Neuron (in vitro differentiated cells): ENCODE measurements around the gene GPC3.

Source experiments
- H2AFZ ChIP-seq: one replicate; pipeline ENCODE4 v1.6.1; 2013; ENCODE audit warnings: low read depth, mild to moderate bottlenecking, inconsistent platforms, low read length, moderate library complexity
- H3K27me3 ChIP-seq: one replicate; pipeline ENCODE4 v1.6.1; 2013; ENCODE audit warnings: low read length; ENCODE audit not compliant: insufficient read depth
- H3K36me3 ChIP-seq: one replicate; pipeline ENCODE4 v1.6.1; 2013; ENCODE audit warnings: low read length; ENCODE audit not compliant: insufficient read depth
- H3K4me1 ChIP-seq: one replicate; pipeline ENCODE4 v1.6.1; 2013; ENCODE audit warnings: low read length; ENCODE audit not compliant: insufficient read depth
- H3K4me3 ChIP-seq: 2 replicates; pipeline ENCODE4 v1.5.1; 2013; ENCODE audit warnings: mild to moderate bottlenecking, low read length, moderate library complexity
- H3K9me3 ChIP-seq: one replicate; pipeline ENCODE4 v1.6.1; 2013; ENCODE audit warnings: low read length

GPC3 gene

GRCh38 chrX:133576876-133577275 lies 408.5 kb downstream of the GPC3 start:
- no peaks in the 10 kb centered on the region for H3K9me3 ChIP-seq
- no peak overlapping the region for H3K4me3 ChIP-seq
- H3K36me3 ChIP-seq, result no peaks in the 10 kb centered on the region
- H2AFZ ChIP-seq, result no peak overlapping the region
- H3K27me3 ChIP-seq, result no peaks in the 10 kb centered on the region
- H3K4me1 ChIP-seq, result no peaks in the 10 kb centered on the region

DNA sequence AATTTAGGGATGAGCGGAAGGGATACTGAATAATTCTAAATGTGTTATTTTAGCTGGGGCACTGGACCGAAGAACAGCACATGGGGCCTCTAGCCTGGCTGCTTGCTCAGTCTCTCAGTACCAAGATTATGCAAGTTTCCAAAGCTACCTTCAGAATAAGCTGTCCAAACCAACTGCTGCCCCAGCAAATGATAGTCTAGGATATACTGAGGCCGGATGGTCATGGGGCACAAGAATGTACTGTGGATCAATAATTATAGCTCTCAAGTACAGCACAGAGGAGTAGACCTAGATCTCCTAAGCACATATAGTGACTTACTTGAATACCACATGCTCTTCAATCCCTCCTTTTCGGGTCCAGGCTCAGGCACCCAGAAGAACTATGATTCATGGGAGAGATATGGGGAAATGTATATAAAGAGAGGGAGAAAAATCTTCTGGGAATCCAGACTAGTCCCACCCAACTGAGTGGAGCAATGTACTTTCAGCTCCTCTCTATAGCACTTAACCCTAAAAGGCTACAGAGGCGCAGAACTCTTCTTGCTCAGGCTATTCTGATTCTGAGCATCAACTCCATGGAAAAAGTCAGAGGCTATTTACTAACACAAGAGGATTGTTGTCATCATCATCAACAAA lies 409.8 kb downstream of the GPC3 start:
- Histone ChIP-seq H3K4me1 (no peaks in the 10 kb centered on the region), H3K4me3 (no peak overlapping the region), H3K27me3 (no peaks in the 10 kb centered on the region), H3K36me3 (no peaks in the 10 kb centered on the region), H3K9me3 (no peaks in the 10 kb centered on the region), H2AFZ (no peak overlapping the region)

DNA sequence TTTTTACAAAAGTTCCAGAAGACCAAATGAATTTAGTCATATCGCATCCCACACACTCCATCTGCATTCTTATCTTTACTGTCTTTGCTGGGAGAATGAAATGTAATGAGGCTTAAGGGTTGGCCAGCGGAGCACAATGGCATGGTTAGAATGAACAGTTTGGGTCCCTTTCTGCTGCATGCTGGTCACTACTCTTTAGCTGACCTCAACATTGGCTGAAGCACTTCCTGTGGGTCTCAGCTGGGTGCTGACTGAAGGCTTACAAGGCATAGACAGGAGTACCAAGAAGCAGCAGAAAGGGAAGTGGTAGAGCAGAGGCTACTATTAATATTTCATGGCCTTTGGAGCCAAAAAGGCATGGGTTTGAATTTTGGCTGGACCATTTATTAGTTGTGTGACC lies 410.7 kb downstream of the GPC3 start:
- H3K4me3 ChIP-seq, result no peak overlapping the region
- H2AFZ ChIP-seq, result no peak overlapping the region
- H3K36me3 ChIP-seq, result no peaks in the 10 kb centered on the region
- H3K27me3 ChIP-seq, result no peaks in the 10 kb centered on the region
- H3K4me1 ChIP-seq, result no peaks in the 10 kb centered on the region
- H3K9me3 ChIP-seq, result no peaks in the 10 kb centered on the region

GRCh38 chrX:133570549-133570948 lies 414.8 kb downstream of the GPC3 start:
- Histone ChIP-seq H3K9me3 (no peaks in the 10 kb centered on the region), H3K36me3 (no peaks in the 10 kb centered on the region), H3K4me1 (no peaks in the 10 kb centered on the region), H3K4me3 (no peak overlapping the region), H3K27me3 (no peaks in the 10 kb centered on the region), H2AFZ (no peak overlapping the region)

DNA sequence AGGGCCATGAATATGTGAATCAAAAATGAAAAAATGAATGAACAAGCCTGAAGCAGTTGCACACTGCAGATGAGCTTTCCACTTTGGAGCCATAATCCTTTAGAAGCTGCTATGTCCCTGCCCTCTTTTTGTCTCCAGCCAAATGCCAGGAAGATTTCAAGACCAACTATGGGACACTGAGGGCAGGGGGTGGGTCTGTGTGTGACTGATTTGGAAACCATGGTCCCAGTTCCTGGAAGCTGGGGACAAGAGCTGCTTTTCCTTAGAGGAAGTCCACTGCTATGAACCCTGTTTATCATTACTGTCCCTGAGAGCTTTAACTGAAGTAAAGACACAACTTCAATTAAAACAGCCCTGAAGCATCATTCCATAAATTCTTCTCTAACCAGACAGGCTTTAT lies 416.2 kb downstream of the GPC3 start:
- H3K27me3 ChIP-seq, result no peaks in the 10 kb centered on the region
- no peak overlapping the region for H3K4me3 ChIP-seq
- H3K36me3 ChIP-seq, result no peaks in the 10 kb centered on the region
- H2AFZ ChIP-seq, result no peak overlapping the region
- no peaks in the 10 kb centered on the region for H3K4me1 ChIP-seq
- H3K9me3 ChIP-seq, result no peaks in the 10 kb centered on the region

DNA sequence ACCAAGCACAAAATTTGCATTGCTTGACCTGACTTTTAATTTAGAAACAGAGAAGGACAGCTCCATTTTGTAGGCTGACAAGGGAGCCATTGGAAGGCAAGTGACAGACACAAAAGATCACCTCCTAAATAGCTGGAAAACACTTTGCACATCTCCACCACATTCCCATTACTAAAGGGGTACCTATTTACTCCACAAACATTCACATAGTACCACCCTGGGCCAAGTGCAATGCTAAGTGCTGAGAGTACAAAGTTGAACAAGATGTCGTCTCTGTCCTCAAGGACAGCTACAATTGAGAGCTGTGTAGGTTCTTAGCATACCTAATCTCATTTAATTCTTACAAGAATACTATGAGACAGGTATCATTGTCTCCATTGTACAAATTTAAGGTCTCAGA lies 417.3 kb downstream of the GPC3 start:
- Histone ChIP-seq H3K27me3 (no peaks in the 10 kb centered on the region), H2AFZ (no peak overlapping the region), H3K9me3 (no peaks in the 10 kb centered on the region), H3K36me3 (no peaks in the 10 kb centered on the region), H3K4me3 (no peak overlapping the region), H3K4me1 (no peaks in the 10 kb centered on the region)

DNA sequence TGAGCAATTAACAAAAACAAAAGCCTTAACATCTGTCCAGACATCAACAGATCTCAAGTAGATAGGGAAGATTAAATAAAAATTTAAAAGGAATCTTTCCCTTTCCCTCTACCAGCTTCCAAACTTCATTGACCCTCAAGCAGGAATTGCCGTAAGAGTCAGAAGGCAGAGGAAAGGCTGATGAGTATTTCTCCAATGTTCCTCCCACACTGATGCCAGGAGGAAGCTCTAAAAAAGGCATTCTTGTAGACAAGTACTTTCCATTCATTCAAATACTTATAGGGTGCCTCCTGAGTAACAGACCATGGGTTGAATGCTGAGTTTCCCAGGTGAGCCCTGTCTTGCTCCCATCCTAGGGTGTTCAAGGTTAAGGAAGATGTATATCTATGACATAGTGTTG lies 418.5 kb downstream of the GPC3 start:
- no peak overlapping the region for H2AFZ ChIP-seq
- peaks cover 3% of the 10 kb centered on the region for H3K4me1 ChIP-seq
- H3K4me3 ChIP-seq, result no peak overlapping the region
- H3K27me3 ChIP-seq, result no peaks in the 10 kb centered on the region
- no peaks in the 10 kb centered on the region for H3K36me3 ChIP-seq
- no peaks in the 10 kb centered on the region for H3K9me3 ChIP-seq

DNA sequence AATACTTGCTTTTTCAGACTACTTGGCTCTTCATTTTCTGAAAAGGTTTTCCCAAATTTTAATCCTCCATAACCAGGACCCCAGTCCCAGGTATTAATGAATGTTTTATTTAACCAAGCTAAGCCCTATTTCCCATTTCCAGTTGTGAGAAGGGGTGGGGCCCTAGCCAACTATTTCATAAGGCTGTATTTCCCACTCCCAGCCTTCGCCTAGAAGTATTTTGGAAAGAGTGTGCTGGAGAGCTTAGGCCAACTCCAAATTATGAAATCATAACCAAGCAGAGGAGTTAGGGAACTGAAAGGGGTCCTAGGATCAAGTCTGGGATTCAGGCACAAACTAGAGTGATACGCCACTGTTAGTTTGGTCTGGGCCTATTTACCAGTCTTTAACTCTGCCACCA lies 421.7 kb downstream of the GPC3 start:
- H3K36me3 ChIP-seq, result no peaks in the 10 kb centered on the region
- no peak overlapping the region for H3K4me3 ChIP-seq
- H3K9me3 ChIP-seq, result no peaks in the 10 kb centered on the region
- H3K27me3 ChIP-seq, result no peaks in the 10 kb centered on the region
- no peak overlapping the region for H2AFZ ChIP-seq
- peaks cover 12% of the 10 kb centered on the region for H3K4me1 ChIP-seq

- Histone ChIP-seq H3K36me3 (no peaks in the 10 kb centered on the region), H3K9me3 (no peaks in the 10 kb centered on the region), H3K27me3 (no peaks in the 10 kb centered on the region), H3K4me1 (peaks cover 12% of the 10 kb centered on the region), H2AFZ (no peak overlapping the region), H3K4me3 (no peak overlapping the region)
Observed at GRCh38 chrX:133561251-133561650, 424.1 kb downstream of the GPC3 start.

- Histone ChIP-seq H2AFZ (no peak overlapping the region), H3K27me3 (no peaks in the 10 kb centered on the region), H3K4me1 (peaks cover 12% of the 10 kb centered on the region)
Observed at GRCh38 chrX:133559909-133560308, 425.5 kb downstream of the GPC3 start.

GRCh38 chrX:133555782-133556458 lies 429.5 kb downstream of the GPC3 start:
- Histone ChIP-seq H3K27me3 (no peaks in the 10 kb centered on the region), H3K36me3 (no peaks in the 10 kb centered on the region), H2AFZ (no peak overlapping the region), H3K4me1 (peaks cover 13% of the 10 kb centered on the region), H3K9me3 (no peaks in the 10 kb centered on the region), H3K4me3 (no peak overlapping the region)

More at GRCh38 chrX:133559909-133560308, 425.5 kb downstream of the GPC3 start:
- Histone ChIP-seq H3K36me3 (no peaks in the 10 kb centered on the region), H3K4me3 (no peak overlapping the region), H3K9me3 (no peaks in the 10 kb centered on the region)

DNA sequence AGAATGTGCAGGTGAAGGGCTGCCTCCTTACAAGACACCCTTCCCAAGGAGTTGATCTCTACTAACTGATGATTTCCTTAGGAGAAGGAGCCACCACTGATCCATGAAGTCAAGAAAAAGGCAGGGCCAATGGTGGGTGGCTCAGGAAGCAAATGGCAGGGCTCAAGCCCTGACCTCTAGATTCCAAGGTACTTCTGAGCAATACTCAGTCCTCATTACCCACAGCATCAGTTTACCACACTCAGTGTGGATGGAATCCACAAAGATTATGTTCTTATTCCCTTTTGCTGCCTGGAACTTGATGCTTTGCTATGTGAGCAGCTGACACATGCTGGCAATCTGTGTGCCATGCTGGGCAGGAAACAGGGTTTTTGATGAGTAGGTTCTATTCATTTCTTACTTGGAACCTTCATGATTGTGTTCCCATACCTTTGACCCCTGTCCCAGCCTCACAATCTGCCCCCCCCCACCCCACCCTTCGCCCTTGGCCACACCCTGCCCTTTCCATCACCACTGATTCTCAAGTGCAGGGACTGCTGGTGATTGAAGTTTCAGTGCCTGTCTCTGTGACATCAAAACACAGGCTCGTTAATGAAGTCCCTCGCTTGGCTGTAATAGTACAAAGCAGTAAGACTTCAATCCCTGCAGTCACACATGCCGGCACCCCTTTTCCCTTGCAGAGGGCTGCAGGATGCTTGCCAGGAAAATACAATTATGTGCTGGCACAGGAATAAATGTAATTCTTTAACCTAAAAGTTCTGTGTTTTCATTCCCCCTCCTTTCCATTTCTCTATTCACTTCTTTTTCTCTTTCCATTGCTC lies 434.5 kb downstream of the GPC3 start:
- Histone ChIP-seq H2AFZ (no peak overlapping the region), H3K4me3 (no peak overlapping the region), H3K9me3 (no peaks in the 10 kb centered on the region), H3K27me3 (no peaks in the 10 kb centered on the region), H3K4me1 (peaks cover 13% of the 10 kb centered on the region), H3K36me3 (no peaks in the 10 kb centered on the region)

GRCh38 chrX:133549295-133549933 lies 436.0 kb downstream of the GPC3 start:
- H2AFZ ChIP-seq, result no peak overlapping the region
- H3K4me1 ChIP-seq, result peaks cover 13% of the 10 kb centered on the region
- no peaks in the 10 kb centered on the region for H3K27me3 ChIP-seq
- H3K4me3 ChIP-seq, result no peak overlapping the region
- no peaks in the 10 kb centered on the region for H3K36me3 ChIP-seq
- no peaks in the 10 kb centered on the region for H3K9me3 ChIP-seq
